HG03571 (cell line): ENCODE data around the gene TM4SF20.
"Not testable (repeated sequence)": the region's sequence is repeated elsewhere in the genome, so short reads cannot be mapped to it uniquely, and the experiment has no call there.

Experiments
- ATAC-seq: cut with Tn5 transposase; IDR thresholded peaks from one replicate; pipeline ENCODE4 v1.9.1; 2021; ENCODE audit not compliant: unreplicated experiment

TM4SF20 gene

GRCh38 chr2:227368574-227368973 is 10.5 kb downstream of the TM4SF20 start:
- no peak for ATAC-seq

DNA sequence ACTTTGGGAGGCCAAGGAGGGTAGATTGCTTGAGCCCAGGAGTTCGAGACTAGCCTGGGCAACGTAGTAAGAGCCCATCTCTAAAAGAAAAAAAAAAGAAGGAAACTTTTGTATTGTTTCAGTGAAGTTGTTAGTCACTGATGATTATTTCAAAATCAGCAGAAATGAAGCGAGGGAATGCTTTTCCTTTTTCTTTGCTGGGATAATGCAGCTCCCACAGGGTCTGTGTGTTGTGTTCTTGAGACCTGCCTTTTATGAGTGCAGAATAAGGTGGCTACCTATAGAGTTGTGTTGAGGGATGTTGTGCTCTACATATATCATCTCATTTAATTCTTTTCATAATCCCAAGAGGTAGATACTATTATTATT is 11.7 kb downstream of the TM4SF20 start:
- no peak for ATAC-seq

DNA sequence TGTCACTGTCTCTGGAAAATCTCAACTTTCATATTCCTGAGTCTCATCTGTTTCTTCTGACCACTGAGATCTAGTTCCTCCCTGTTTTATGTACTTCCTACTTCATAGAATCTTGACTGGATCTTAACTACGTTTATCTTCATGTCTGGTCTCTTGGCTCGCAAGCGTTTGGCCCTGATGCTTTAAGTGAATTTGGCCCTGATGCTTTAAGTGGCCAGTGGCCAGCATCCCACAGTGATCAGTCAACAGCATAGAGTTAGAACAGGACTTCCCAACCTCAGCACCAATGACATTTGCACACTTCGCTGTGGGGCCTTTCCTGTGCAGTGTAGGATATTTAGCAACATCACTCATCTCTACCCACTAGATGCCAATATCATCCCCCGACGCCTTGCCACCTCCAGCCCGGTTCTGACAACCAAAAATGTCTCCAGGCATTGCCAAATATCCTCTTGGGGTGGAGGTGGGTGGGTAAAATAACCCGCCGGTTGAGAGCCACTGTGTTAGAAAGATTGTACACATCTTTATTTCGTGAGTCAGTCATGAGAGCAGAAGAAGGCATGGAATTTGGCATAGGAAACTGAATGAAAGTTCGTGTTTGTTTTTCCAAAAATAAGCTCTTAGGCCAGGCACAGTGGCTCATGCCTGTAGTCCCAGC is 12.2 kb downstream of the TM4SF20 start:
- ATAC-seq, result no peak

DNA sequence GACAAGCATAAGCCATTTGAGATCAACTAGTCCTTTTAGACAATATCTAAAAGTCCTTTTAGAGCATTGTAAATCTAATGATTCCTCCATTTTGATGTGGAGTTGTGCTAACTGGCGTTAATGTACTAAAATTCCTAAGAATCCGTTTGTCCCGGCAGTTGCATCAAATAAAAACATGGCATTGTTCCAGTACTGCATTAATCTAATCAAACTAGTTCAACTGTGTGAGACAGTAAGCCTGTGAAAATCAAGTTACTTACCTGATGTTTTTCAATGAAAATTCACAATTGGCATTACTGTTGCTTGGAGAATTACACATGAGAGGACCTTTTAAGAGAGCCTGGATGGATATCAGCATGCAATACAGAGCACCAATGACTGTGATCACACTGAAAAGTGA is 13.3 kb downstream of the TM4SF20 start:
- ATAC-seq, result no peak

DNA sequence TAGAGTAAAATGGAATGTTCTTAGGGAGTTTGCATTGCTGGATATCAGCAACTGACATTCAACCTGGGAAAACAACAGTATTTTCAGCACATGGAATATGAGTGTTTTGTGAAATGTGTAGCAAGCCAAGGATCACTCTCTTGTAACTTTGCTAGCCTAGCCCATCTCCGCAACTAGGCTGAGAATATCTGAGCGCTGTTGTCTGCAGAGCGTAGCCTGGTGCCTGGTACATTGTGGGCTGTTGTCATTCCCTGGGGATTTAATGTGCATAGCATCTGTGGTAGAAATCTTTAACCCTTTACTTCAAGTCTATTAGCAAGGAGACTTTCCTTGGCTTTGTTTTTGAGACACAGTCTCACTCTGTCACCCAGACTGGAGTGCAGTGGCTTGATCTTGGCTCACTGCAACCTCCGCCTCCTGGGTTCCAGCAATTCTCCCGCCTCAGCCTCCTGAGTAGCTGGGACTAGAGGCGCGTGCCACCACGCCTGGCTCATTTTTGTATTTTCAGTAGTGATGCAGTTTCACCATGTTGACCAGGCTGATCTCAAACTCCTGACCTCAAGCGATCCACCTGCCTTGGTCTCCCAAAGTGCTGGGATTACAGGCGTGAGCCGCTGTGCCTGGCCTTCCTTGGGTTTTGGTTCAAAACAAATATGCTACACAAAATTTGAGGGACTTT is 14.4 kb downstream of the TM4SF20 start:
- not testable (repeated sequence) for ATAC-seq

DNA sequence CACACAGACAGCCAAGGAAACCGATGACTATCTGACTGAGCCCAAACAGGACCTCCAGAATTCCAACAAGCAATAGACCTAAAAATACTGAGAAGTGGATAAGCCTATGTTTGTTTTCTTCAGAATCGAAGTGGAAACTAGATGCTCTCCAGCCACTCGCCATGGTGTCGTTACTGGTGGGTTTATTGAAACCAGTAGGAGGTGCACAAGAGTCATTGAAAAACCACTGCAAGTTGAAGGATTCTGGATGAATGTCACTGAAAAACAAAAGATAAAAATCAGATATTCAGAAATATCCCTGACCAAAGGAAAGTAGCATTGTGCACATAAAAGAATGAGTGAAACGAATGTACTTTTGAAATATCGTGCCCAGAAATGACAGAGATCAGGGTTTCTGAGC is 15.3 kb downstream of the TM4SF20 start:
- no peak for ATAC-seq

DNA sequence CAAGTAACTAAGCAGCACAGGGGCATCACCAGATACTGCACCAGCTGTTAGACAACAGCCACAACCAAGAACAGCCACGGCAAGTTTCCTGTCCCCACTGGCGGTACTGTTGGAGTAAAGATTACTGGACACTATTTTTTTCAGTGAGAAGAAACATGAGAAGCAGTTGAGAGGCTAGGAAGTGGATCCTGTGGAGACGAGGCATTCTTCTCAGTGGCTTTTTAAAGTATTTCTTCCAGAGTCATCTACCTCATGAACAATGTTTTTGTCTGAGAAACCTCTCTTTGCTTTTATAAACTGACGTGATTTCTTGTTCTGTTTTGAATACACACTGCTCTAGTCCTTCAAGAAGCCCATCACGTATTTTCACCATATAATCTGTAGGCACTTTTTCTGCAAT is 18.8 kb downstream of the TM4SF20 start:
- ATAC-seq, result no peak

DNA sequence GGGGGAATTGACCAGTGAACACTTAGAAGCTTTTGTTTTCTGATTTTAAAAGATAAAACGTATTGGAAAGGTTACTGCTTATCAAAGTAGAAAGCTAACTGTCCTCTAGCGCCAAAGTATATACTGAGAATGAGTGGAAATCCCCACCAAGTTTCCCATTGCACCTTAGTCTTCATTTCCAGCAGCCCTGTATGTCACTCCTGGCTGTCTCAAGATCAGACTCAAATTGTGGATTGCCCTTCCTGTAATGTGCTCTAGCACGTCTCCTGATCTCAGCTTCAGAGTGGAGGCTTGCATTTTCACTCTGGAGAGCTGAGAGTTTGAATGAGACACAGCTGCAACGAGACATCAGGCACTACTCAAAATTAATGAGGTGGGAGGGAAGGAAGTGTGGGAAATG is 27.5 kb downstream of the TM4SF20 start:
- peak; percentile 71 for ATAC-seq

- no peak for ATAC-seq
These were observed 29.0 kb downstream of the TM4SF20 start for GRCh38 chr2:227349989-227350612.

- ATAC-seq, result no peak
These were observed 30.8 kb downstream of the TM4SF20 start for GRCh38 chr2:227348324-227348723.

DNA sequence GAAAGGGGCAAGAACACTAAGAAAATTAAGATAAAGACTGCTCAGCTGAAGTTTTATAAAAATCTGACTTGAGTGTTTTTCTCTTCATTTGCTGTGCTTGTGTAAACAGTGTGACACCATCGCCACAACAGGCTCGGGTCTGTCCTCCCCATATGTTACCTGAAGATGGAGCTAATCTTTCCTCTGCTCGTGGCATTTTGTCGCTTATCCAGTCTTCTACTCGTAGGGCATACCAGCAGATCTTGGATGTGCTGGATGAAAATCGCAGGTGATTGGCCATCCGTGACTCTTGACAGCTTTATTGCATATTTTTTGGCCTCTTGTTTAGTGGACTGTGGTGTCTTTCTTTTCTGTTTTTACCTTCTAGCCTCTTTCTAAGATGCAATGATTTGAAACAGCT is 32.0 kb downstream of the TM4SF20 start:
- no peak for ATAC-seq

DNA sequence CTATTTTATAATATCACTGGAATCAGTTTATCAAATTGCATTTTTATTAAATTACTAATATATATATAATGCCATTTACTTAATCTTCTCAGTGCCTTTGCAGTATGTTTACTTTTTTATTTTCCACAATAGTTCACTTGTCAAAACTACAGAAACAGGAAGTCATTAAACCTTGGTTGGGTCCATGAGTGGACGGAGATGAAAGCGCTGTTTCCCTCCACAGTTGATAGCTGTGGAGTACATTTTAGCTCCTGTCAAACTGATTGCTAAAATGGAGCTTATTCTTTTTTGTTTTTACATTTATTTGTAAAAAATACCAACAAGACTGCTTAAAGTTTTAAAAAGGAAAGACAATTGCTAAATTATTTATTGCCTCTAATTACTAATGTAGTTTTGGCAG is 34.9 kb downstream of the TM4SF20 start:
- ATAC-seq, result no peak

GRCh38 chr2:227341553-227341952 is 37.6 kb downstream of the TM4SF20 start:
- no peak for ATAC-seq

- ATAC-seq, result no peak
These were observed 39.0 kb downstream of the TM4SF20 start for GRCh38 chr2:227340106-227340505.

- ATAC-seq, result no peak
These were observed 40.0 kb downstream of the TM4SF20 start for GRCh38 chr2:227339098-227339599.

GRCh38 chr2:227337442-227337841 is 41.7 kb downstream of the TM4SF20 start:
- ATAC-seq, result no peak

GRCh38 chr2:227335713-227336112 is 43.4 kb downstream of the TM4SF20 start:
- no peak for ATAC-seq

DNA sequence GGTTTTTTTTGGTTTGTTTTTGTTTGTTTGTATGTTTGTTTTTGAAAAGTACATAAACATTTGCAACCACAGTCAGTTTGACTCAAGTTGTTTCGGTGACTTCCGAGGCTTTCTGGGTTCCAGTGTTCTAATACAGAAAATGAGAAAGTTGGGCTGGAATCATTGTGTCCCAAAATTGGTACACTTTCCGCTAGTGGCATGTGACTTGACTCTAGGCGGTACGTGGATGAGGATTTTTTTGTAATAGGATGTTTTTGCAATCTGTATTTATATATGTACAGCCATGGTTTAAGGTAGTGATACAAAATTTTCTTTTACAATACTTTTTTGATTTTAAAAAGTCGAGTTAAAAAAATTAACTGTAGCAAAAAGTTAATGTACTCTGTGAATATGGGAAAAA is 52.3 kb downstream of the TM4SF20 start:
- ATAC-seq, result no peak

DNA sequence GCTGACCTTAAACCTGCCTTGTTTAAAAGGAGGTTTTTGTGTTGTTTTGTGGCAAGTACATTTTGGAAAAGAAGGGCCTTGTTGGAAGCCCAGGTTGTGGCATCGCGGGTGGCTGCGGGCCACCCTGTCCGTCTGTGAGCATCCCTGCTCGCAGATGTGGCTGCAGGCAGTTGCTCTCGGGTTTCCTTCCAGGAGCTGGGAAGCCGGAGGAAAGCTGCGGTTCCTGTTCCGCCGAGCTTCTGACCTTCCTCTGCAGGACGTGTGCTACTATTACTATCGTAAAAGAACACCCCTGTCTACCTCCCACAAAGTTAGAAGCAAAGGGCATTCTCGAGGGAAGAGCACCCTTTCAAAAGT is 53.3 kb downstream of the TM4SF20 start:
- peak; percentile 3 for ATAC-seq

DNA sequence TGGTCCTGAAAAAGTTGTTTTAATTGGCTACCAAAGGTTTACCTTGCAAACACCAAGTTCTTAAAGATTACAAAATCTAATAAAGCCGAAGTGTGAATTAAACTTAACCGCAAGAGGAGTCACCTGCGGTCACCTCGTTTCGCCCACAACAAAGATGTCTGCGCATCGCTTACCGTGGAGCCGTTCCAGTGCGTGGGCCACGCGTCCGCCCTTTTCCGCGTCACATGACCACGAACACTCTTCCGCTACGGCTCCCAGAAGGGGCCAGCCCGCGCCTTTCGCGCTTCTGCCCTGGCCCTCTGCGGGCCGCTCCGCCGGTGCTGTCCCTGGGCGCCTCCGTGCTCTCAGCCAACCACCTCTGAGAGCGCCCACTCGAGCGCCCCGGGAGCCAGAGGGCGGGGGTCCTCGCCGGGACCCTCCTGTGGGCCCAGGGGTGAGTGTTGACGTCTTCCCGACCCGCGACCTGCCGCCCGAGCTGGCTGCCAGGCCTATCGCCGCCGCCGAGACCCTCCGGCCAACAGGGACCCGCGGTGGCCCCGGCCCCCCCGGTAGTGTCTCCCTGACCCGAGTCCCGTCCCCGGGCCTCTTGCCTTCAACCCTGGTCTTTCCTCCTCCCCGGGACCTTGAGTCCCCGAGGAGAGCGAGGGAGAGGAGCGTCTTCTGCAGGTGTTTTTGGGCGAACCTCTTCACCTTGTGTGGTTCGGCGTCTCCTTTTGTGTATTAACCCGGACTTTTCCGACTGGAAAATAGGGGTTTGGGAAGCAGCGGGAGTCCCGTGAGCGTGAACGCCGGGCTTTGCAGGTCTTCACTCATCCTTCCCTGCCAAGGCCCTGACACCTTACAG is 53.9 kb downstream of the TM4SF20 start, which contains the start of gene MFF:
TSS of gene MFF (plus strand) at position 257 of the 844 bp plus-strand sequence. CDS start 5,415 bp downstream, outside the sequence.
- ATAC-seq, result peak; percentile 99

DNA sequence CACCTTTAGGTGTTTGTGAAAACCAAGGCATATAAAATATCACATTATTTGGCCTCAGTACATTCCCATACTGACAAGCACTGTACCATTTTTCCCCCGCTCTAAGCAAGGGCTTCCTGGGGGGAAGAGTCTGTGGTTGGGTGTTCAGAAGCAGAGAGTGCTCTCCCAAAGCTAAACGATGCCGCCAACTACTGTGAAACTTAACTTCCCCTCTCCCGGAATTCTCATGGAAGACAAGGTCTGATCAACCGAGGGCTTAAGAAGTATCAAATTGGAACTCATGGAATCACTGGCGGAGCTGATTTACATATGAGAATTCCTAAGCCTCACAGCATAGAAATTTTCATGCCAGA is 54.5 kb downstream of the TM4SF20 start:
- ATAC-seq, result no peak
